ENCODE measurements around the gene CYBC1. TPM values are rescaled to one million over a fixed set of nuclear protein-coding genes. Genes with fewer than 3 reads are reported as not detected.

CYBC1 gene
- total RNA-seq, 1 donor from 2014 or later, result 115 TPM

DNA sequence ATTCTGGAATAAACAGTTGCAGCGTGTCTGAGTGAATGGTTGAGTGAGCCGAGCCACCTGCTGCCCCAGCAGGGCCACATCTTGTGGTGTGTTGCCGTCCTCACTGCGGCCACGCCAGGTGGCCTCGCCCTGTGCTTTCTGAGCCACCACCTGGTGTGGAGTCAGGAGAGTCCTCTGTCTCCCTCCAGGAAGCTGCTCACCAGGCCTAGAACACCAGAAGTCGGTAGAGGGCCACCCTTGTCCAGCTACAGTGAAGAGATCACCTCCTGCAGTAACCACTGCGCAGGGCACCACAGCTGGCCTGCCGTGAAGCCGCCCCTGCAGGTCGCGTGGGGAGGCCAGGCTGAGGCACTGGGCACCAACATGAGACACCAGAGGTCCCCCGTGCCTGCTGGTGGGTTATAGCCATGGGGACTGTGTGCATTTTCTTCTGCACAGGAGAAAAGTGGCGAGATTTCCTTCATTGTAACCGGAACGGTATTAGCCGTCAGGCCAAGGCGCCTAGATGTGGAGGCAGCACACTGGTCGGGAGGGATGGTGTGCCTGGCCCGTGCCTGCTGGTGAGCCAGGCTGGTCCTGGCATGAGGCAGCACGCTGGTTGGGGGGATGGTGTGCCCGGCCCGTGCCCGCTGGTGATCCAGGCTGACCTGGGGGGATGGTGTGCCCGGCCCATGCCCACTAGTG is 40.1 kb upstream of the CYBC1 start:
- DNase-seq (ENCODE audit: low read depth, low spot score), result no peak
- no peak overlapping the region for H3K4me3 Mint-ChIP-seq
- peaks cover 7% of the 10 kb centered on the region for H3K36me3 Mint-ChIP-seq (ENCODE audit: low read depth)
- TF ChIP-seq, protein P1, sequence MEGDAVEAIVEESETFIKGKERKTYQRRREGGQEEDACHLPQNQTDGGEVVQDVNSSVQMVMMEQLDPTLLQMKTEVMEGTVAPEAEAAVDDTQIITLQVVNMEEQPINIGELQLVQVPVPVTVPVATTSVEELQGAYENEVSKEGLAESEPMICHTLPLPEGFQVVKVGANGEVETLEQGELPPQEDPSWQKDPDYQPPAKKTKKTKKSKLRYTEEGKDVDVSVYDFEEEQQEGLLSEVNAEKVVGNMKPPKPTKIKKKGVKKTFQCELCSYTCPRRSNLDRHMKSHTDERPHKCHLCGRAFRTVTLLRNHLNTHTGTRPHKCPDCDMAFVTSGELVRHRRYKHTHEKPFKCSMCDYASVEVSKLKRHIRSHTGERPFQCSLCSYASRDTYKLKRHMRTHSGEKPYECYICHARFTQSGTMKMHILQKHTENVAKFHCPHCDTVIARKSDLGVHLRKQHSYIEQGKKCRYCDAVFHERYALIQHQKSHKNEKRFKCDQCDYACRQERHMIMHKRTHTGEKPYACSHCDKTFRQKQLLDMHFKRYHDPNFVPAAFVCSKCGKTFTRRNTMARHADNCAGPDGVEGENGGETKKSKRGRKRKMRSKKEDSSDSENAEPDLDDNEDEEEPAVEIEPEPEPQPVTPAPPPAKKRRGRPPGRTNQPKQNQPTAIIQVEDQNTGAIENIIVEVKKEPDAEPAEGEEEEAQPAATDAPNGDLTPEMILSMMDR (conservative IDR thresholded peaks at IDR 0.05), result no peak
- H3K4me1 Mint-ChIP-seq, result peaks cover 12% of the 10 kb centered on the region
- peaks cover 9% of the 10 kb centered on the region for H3K27me3 Mint-ChIP-seq (ENCODE audit: low read depth)
- H3K27ac Mint-ChIP-seq (ENCODE audit: unreplicated experiment), result no peak overlapping the region
- no peaks in the 10 kb centered on the region for H3K9me3 Mint-ChIP-seq

DNA sequence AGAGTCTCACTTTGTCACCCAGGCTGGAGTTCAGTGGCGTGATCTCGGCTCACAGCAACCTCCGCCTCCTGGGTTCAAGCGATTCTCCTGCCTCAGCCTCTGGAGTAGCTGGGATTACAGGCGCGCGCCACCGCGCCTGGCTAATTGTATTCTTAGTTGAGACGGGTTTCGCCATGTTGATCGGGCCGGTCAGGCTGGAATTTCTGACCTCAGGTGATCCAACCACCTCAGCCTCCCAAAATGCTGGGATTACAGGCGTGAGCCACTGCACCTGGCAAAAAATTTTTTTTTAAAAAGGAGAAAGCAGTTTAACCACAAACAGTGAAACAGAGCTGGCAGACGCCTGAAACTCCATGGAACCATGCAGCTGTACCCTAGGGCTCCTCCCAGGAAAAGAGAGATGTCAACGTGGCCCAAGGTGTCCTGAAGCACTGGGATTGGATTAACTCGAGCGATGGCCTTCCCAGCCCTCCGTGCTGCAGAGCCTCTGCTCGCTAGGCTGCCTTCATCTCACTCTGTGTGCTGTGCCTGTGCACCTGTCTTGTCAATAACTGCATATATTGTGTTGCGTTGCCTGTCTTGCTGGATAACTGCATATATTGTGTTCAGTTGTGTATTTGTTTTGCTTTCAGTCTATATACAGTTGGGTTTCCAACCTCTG is 39.4 kb upstream of the CYBC1 start:
- no peak for DNase-seq (ENCODE audit: low read depth, low spot score)
- Mint-ChIP-seq H3K27ac (ENCODE audit: unreplicated experiment) (no peak overlapping the region), H3K27me3 (ENCODE audit: low read depth) (peaks cover 9% of the 10 kb centered on the region), H3K36me3 (ENCODE audit: low read depth) (peaks cover 8% of the 10 kb centered on the region), H3K4me3 (no peak overlapping the region), H3K4me1 (peaks cover 12% of the 10 kb centered on the region), H3K9me3 (no peaks in the 10 kb centered on the region)
- TF ChIP-seq, protein P1 (conservative IDR thresholded peaks at IDR 0.05), result no peak

DNA sequence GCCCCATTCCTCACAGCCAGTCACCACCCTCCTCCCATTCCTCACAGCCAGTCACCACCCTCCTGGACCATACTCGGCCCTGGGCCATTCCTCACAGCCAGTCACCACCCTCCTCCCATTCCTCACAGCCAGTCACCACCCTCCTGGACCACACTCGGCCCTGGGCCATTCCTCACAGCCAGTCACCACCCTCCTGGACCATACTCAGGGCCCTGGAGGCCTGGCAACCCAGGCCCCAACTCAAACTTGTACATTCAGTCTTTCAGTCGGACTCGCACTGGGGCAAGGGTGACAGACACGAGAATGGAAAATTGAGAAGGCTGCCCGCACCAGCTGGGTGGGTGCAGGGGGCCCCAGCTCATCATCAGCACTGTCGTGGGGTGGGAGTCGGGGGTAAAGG is 38.6 kb upstream of the CYBC1 start:
- Mint-ChIP-seq H3K4me3 (no peak overlapping the region), H3K4me1 (peaks cover 4% of the 10 kb centered on the region), H3K27me3 (ENCODE audit: low read depth) (peaks cover 1% of the 10 kb centered on the region), H3K36me3 (ENCODE audit: low read depth) (peaks cover 8% of the 10 kb centered on the region), H3K27ac (ENCODE audit: unreplicated experiment) (no peak overlapping the region), H3K9me3 (no peaks in the 10 kb centered on the region)
- TF ChIP-seq, protein P1 (conservative IDR thresholded peaks at IDR 0.05), result no peak
- DNase-seq (ENCODE audit: low read depth, low spot score), result no peak

DNA sequence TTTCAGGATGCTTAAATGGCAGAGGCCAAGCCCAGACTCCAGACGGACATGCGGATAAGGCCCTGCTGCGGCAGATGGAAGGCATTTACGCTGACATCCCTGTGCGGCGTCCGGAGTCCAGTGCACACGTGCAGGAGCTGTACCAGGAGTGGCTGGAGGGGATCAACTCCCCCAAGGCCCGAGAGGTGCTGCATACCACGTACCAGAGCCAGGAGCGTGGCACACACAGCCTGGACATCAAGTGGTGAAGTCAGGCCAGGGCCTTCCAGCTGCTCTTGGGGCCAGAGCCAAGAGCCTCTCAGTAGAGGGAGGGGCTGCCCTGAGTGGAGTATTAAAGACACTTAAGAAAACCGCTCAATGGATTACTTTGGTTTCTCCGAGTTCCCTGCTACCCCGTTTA is 37.4 kb upstream of the CYBC1 start:
- DNase-seq (ENCODE audit: low read depth, low spot score), result no peak
- Mint-ChIP-seq H3K4me3 (no peak overlapping the region), H3K36me3 (ENCODE audit: low read depth) (peaks cover 8% of the 10 kb centered on the region), H3K9me3 (no peaks in the 10 kb centered on the region), H3K4me1 (no peaks in the 10 kb centered on the region), H3K27me3 (ENCODE audit: low read depth) (no peaks in the 10 kb centered on the region), H3K27ac (ENCODE audit: unreplicated experiment) (no peak overlapping the region)
- TF ChIP-seq, protein P1 (conservative IDR thresholded peaks at IDR 0.05), result no peak

DNA sequence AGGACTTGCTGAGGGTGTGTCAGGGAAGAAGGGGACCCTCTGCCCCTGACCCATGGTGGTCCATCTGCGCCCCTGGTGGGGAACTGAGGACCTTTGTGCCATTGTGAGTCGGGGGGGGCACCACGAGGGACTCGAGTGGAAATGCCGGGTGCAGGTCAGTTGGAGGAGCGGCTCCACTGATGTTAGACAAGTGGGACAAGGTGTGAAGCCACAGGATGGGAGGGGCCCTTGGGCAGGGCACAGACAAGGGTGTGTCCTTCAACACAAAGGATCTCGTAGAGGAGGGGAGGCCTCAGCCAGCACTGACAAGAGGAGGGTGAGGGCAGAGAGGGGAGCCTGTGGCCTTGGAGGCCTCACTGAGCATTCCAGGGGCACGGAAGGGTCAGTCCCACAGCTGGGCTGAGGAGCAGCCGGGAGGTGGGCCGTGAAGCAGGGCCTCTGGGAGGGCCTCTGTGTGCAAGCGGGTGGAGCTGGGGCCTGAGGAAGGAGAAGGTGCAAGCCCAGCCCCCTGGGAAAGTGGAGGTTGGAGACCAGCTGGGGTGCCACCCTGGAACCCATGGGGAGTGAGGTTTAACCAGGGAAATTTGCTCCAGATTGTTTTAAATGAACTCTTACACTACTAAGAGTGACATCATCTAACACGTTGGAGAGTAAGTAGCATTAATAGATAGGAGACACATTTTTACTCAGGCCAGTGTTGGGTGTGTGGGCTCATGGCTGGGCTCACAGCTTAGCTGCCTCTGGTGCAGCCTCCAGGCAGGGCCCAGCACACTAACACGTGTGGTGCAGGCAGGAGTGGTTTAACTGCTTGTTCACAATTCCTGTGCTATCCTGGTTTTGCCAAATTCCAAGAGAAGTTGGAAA is 35.9 kb upstream of the CYBC1 start:
- Mint-ChIP-seq H3K36me3 (ENCODE audit: low read depth) (peaks cover 8% of the 10 kb centered on the region), H3K27me3 (ENCODE audit: low read depth) (no peaks in the 10 kb centered on the region), H3K4me1 (no peaks in the 10 kb centered on the region), H3K27ac (ENCODE audit: unreplicated experiment) (peak overlapping the region; percentile 59), H3K4me3 (no peak overlapping the region), H3K9me3 (no peaks in the 10 kb centered on the region)
- TF ChIP-seq, protein P1 (conservative IDR thresholded peaks at IDR 0.05), result no peak
- DNase-seq (ENCODE audit: low read depth, low spot score), result no peak
